HFF-Myc (cell line): ENCODE measurements around the gene PCDHGA7.
"Not testable (repeated sequence)": the region's sequence is repeated elsewhere in the genome, so short reads cannot be mapped to it uniquely, and the experiment has no call there.

ENCODE experiments used
- DNase-seq: peaks from one replicate; pipeline ENCODE4 v3.0.0-alpha.2; 2011; ENCODE audit warnings: low read depth; ENCODE audit errors: extremely low read depth
- H3K4me3 ChIP-seq: replicated peaks from 2 replicates; pipeline ENCODE4 v1.5.1; 2011; ENCODE audit warnings: low read depth, mild to moderate bottlenecking, control low read depth, low read length
- CTCF ChIP-seq: IDR thresholded peaks from 2 replicates; pipeline ENCODE4 v1.5.1; 2012; ENCODE audit warnings: mild to moderate bottlenecking, low read depth, low read length, control low read depth; ENCODE audit errors: missing control alignments

Gene PCDHGA7

GRCh38 chr5:141393267-141393666 lies 10.7 kb downstream of the PCDHGA7 start:
- no peak overlapping the region for H3K4me3 ChIP-seq
- no peak for TF ChIP-seq CTCF
- no peak for DNase-seq

DNA sequence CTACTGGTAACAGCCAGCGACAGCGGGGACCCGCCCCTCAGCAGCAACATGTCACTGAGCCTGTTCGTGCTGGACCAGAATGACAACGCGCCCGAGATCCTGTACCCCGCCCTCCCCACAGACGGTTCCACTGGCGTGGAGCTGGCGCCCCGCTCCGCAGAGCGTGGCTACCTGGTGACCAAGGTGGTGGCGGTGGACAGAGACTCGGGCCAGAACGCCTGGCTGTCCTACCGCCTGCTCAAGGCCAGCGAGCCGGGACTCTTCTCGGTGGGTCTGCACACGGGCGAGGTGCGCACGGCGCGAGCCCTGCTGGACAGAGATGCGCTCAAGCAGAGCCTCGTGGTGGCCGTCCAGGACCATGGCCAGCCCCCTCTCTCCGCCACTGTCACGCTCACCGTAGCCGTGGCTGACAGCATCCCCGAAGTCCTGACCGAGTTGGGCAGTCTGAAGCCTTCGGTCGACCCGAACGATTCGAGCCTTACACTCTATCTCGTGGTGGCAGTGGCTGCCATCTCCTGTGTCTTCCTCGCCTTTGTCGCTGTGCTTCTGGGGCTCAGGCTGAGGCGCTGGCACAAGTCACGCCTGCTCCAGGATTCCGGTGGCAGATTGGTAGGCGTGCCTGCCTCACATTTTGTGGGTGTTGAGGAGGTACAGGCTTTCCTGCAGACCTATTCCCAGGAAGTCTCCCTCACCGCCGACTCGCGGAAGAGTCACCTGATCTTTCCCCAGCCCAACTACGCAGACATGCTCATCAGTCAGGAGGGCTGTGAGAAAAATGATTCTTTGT lies 12.1 kb downstream of the PCDHGA7 start:
- H3K4me3 ChIP-seq, DNase-seq: not testable (repeated sequence)

- H3K4me3 ChIP-seq: peak within 1 kb of the TSS; percentile 31
- DNase-seq: not testable (repeated sequence)
- peak; percentile 66 for TF ChIP-seq CTCF
Measured at GRCh38 chr5:141397756-141398551, 15.4 kb downstream of the PCDHGA7 start, which contains the start of gene PCDHGB5. Gene PCDHGB5 (plus strand): TSS chr5:141397947. CDS start chr5:141398128, 181 bp downstream.

DNA sequence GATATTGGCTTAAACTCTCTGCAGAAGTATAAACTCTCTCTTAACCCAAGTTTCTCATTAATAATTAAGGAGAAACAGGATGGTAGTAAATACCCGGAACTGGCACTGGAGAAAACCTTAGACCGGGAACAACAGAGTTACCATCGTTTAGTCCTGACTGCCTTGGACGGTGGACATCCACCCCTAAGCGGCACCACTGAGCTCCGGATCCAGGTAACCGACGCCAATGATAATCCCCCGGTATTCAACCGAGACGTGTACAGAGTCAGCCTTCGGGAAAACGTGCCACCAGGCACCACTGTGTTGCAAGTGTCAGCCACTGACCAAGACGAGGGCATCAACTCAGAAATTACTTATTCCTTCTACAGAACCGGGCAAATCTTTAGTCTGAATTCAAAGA lies 16.1 kb downstream of the PCDHGA7 start:
- no peak overlapping the region for H3K4me3 ChIP-seq
- no peak for DNase-seq
- TF ChIP-seq CTCF: no peak

- no peak for DNase-seq
- H3K4me3 ChIP-seq: no peak overlapping the region
- no peak for TF ChIP-seq CTCF
Measured at GRCh38 chr5:141399555-141400258, 17.2 kb downstream of the PCDHGA7 start.

DNA sequence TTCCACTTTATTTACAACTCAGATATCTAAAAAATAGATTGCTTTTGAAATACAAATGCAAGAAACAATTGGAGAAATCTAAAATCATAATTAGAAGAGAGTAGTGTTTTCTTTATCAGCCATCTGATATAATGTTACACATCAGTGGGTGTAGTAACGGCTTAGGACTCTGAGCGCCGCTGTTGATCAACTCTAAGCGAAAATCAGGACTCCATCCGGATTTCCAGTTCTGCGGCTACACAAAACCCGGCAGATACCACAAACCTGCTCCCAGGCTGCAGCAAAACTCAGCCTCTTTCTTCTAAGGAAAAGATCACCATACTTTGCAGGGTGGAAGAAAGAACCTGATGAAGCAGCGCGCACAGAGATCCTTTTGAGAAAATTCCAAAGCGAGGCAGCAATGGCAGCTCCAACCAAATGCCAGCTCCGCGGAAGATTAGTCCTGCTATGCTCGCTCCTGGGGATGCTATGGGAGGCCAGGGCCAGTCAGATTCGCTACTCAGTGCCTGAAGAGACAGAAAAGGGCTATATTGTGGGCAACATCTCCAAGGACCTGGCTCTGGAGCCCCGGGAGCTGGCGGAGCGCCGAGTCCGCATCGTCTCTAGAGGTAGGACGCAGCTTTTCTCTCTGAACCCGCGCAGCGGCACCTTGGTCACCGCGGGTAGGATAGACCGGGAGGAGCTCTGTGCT lies 20.2 kb downstream of the PCDHGA7 start, which contains the start of gene PCDHGA9:
Gene PCDHGA9 (plus strand): TSS at position 226 of the 691 bp plus-strand sequence. CDS start 175 bp downstream, at position 401.
- TF ChIP-seq CTCF: peak; percentile 41
- DNase-seq: no peak
- H3K4me3 ChIP-seq: peak within 1 kb of the TSS; percentile 31
